HG03064 (cell line): Measurements from ENCODE around the gene MAEL.
"Not testable (repeated sequence)": the region's sequence is repeated elsewhere in the genome, so short reads cannot be mapped to it uniquely, and the experiment has no call there.

Experiments used
- ATAC-seq: cut with Tn5 transposase; IDR thresholded peaks from one replicate; pipeline ENCODE4 v1.9.1; 2021; ENCODE audit warnings: low read depth; ENCODE audit not compliant: unreplicated experiment

The MAEL gene

DNA sequence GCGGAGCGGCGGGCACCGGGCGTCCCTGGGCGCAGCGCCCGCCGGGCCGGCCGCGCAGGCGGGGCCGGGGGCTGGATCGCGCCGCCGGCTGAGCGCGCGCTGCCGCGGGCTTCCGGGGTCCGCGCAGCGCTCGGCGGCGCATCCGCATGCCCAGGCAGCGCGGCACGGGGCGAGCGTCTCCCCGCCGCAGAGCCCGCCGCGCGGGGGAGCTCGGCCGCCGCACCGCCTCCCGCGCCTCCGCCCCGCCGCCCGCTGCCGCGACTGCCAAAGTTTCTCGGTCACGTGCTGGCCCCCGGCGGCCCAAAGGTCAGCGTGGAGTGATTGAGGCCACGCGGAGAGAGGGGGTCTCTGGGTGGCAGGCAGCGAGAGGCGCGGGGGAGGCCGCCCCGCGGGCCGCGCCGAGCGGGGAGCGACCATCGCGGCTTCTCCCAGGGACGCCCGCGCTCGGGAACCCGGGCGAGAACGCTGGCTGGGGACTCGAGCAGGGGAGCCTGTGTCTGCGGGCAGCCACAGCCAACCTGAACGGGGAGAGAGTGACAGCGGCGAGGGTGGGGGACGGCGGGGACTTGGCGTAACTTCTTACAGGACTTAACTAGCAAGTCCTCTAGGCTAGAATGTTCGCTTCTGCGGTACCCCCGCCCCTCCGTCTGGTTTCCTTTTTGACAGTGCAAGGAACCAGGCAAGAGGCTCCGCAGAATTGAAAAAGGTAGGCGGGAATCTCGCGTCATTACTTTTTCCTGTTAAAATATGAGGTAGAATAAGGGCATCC, 13.5 kb upstream of the MAEL start, which contains the start of gene ILDR2:
ILDR2 (minus strand) TSS at position 180 of the 769 bp plus-strand sequence. CDS start 272 bp downstream, outside the sequence.
- no peak for ATAC-seq

DNA sequence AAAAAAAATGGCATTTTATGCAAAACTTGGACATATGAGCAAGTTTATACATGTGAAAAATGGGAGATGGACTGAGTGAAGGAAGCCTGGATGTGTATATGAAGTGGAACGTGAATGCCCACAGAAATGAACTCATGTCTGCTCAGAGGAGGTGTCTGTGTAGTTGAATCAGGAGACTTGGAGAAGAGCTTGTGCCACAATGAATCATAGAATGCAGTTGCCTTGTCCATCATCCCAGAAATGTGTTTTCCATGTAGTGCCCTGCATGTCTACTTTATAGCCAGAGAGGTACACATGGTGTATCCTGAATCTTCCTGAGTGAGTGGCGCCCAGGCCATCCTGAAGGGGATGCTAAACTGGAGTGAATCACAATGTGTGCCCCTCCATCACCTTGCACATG, 11.1 kb upstream of the MAEL start:
- no peak for ATAC-seq

DNA sequence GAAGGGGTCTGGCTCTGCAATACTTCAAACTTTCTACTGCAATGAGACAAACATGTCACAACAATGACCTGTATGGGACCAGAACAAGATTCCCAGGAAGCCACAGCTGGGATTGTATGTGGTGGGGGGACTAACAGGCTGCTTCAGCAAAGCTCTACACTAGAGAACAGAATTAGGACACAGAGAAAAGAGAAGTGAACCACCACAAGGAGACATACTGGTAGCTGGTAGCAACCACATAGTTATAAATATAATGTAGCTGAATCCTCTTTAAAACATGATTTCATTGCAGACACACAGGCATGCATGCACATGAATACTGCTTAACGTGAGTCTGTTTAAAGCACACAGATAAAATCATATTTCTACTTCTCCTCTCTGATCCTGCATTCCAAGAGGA, 10.3 kb upstream of the MAEL start:
- no peak for ATAC-seq

DNA sequence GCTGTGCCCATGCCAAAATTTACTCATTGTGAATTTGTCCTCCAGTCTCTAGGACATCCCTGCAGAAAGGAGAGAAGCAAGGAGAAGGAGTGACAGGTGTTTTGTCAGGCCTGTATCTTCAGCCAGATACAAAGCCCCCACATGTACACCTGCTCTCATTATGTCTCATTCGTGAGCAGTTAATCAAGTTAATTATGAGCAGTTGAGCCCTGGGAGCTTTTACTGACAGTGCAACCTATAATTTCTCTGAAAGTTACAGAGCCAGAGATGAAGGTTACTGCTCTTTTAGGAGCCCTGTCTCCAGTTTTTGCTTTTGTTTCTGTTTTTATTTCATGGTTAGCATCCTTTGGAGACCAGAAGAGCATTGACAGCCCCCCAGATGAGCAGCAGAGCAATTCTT, 8.7 kb upstream of the MAEL start:
- ATAC-seq: no peak

GRCh38 chr1:166980818-166981217, 8.3 kb upstream of the MAEL start:
- ATAC-seq: no peak

- ATAC-seq: no peak
Measured at GRCh38 chr1:166981589-166981988, 7.5 kb upstream of the MAEL start.

GRCh38 chr1:166999075-166999474, 10.0 kb downstream of the MAEL start:
- no peak for ATAC-seq

DNA sequence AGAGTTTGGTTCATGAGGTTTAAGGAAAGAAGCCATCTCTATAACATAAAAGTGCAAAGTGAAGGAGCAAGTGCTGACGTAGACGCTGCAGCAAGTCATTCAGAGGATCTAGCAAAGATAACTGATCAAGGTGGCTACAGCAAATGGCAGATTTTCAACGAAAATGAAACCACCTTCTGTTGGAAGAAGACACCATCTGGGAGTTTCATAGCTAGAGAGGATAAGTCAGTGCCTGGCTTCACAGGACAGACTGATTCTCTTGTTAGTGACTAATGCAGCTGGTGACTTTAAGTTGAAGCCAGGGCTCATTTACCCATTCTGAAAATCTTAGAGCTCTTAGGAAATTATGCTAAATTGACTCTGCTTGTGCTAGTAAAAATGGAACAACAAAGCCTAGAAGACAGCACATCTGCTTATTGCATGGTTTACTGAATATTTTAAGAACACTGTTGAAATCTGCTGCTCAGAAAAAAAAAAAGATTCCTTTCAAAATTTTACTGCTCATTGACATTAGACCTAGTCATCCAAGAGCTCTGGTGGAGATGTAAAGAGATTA, 10.5 kb downstream of the MAEL start:
- ATAC-seq: no peak

DNA sequence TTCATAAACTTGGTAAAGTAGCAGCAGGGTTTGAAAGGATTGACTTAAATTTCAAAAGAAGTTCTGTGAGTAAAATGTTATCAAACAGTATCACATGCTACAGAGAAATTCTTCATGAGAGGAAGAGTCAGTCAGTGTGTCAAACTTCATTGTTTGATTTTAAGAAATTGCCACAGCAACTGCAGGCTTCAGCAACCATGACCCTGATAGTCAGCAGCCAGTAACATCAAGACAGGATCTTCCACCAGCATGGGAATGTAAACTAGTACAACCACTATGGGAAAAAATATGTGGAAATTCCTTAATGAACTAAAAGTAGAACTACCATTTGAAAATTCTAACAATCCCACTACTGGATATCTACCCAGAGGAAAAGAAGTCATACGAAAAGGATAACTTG, 11.5 kb downstream of the MAEL start:
- no peak for ATAC-seq

DNA sequence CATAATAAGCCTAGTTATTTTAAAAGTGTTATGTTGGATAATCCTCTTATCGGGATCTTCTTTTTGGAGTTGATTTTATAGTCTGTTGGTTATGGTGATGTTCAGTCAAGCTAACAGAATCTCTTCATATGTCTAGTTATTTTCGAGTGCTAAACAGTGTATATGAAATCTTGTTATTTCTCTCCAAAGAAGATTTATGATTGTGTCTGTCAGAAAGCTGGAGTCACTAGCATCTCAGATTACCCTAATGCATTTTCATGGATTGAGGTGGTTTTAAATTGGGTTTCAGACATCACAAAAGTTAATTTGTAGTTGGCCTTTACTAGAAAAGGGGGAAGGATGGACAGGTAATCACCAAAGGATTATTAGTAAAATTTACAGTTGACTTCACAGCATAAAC, 13.3 kb downstream of the MAEL start:
- no peak for ATAC-seq

GRCh38 chr1:167003711-167004110, 14.6 kb downstream of the MAEL start:
- ATAC-seq: no peak

GRCh38 chr1:167011560-167012191, 22.6 kb downstream of the MAEL start:
- ATAC-seq: no peak

- ATAC-seq: no peak
Measured at GRCh38 chr1:167012570-167012969, 23.5 kb downstream of the MAEL start.

DNA sequence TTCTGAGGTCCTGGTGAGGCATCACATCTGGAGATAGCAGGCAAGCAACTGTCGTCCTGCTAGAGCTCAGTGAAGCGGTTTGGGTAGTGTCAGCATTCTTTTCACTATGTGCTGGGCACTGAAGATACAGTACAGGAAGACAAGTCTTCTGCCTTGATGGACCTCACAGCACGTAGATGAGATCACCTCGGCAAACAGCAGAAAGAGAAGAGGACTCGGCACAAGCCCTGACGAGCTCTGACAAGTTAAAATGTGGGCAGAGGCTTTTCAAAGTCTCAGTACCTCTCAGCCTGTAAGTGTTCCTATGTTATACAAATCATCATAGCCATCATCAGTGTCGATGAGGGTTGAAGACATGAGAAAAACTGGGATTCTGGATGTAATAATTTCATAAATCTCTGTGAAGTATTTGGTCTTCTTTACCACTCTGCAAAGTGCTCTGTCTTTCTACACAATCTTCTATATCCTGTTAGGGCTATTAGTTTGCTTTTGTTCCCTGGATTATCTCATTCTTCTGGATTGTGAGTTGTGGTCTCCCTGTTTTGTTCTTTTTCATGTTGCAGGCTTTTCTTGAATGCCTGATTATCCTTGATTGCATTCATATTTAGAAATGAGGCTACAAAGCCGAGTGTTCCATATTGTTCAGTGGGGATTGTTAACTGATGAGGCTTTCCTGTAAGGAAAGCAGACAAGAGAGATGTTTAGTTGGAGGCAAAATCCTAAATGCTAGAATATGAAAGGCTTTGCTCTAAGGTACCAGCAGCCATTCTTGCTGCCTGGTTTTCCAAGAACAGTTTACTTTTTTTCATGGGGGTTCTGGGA, 24.2 kb downstream of the MAEL start:
- ATAC-seq: no peak

DNA sequence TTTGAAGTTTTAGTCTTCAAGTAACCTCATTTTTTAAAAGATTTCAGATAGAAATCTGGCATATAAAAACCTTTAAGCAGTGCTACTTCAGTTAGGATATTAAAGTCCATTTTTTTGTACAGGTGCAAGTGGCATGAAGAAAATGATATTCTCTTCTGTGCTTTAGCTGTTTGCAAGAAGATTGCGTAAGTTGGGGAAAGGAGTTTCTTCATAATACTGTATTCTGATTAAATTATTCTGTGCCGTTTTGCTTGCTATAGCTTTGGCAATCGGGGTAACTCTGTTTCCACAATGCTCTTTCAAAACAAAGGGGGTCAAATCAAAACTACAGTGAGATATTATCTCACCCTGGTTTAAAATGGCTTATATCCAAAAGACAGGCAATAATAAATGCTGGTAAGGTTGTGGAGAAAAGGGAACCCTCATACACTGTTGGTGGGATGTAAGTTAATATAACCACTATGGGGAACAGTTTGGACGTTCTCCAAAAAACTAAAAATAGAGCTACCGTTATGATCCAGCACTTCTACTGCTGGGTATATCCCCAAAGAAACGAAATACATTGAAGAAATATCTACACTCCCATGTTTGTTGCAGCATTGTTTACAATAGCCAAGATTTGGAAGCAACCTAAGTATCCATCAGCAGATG, 27.1 kb downstream of the MAEL start:
- ATAC-seq: no peak

GRCh38 chr1:167022384-167022783, 33.3 kb downstream of the MAEL start:
- ATAC-seq: no peak

- ATAC-seq: not testable (repeated sequence)
Measured at GRCh38 chr1:167029553-167029952, 40.5 kb downstream of the MAEL start.

DNA sequence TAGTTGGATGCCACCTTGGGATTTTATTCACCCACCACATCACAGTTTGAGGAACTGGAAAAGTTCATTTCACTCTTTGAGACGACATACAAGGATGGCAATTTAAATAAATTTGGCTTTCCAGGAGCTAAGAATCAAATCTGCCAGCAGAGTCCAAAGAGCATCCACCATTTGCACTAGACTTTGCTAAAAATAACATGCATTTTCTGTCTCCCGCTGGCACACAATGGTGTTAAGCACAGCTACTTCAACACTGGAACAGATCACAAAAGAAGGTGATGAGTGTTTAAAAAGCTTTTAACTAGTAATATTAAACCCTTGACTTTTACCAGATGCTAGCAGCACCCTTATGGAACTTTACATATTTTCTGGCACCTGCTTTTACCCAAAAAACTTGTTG, 44.6 kb downstream of the MAEL start:
- no peak for ATAC-seq

DNA sequence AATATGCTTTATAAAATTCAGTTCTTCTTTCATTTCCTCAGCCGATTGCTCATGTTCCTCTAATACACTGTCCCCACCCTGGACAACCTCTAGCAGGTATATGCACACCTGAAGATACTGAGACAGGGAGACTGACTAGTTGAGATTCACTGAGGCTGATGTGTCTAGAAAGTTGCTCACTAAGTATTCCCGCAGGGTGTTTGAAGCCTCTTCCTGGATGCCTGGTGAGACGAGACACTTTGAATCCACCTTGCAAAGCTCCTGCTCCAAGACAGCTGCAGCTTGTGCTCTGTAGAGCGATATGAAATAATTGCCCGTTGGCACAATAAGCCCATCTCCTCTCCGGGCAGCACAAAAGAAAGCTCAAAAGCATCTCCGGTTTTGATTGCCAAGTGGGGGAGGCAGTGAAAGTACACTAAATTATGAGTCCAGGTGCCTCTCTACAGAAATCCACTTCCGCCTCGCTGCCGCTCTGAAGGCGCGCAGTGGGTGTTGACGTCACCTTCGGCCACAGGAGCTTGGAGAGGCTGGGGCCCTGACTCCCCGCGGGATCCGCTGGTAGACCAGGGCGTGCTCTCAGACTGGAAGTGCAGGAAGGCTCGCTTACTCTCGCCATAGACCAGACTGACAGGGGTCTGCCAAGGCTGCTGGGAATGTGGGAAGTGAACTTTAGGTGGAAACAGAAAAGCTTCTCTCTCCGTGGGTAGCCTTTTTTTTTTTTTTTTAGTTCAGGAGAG, 54.8 kb downstream of the MAEL start:
- peak; percentile 95 for ATAC-seq

DNA sequence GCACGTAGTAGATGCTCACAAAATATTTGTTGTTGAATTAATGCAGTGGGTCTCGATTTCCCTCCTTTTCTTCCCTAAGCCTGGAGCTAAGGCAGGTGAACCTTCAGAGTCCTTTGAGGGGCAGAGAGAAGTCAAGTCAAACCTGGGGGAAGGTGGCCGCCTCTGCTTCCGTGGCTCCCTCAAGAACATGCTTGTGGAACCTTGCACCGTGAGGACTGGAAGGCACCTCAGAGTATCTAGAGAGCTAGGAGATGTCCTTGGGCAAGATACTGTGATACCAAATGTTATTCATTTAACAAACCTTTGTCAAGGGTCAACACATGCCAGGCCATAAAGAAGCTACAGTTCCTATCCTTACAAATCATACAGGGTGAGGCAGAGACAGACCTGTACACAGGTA, 62.8 kb downstream of the MAEL start:
- ATAC-seq: no peak
